ENCODE results near the gene ITFG1. TPM values are rescaled to one million over a fixed set of nuclear protein-coding genes. Genes with fewer than 3 reads are reported as not detected.

Gene ITFG1
- total RNA-seq, 4 donors from 2014 or later: 44.8 to 98.4 (median 65.5) TPM

GRCh38 chr16:47162670-47163420, 298.0 kb downstream of the ITFG1 start:
- TF ChIP-seq, protein P1, sequence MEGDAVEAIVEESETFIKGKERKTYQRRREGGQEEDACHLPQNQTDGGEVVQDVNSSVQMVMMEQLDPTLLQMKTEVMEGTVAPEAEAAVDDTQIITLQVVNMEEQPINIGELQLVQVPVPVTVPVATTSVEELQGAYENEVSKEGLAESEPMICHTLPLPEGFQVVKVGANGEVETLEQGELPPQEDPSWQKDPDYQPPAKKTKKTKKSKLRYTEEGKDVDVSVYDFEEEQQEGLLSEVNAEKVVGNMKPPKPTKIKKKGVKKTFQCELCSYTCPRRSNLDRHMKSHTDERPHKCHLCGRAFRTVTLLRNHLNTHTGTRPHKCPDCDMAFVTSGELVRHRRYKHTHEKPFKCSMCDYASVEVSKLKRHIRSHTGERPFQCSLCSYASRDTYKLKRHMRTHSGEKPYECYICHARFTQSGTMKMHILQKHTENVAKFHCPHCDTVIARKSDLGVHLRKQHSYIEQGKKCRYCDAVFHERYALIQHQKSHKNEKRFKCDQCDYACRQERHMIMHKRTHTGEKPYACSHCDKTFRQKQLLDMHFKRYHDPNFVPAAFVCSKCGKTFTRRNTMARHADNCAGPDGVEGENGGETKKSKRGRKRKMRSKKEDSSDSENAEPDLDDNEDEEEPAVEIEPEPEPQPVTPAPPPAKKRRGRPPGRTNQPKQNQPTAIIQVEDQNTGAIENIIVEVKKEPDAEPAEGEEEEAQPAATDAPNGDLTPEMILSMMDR (IDR thresholded peaks at IDR 0.05; ENCODE audit: low read depth): no peak

GRCh38 chr16:47161464-47161863, 299.4 kb downstream of the ITFG1 start:
- TF ChIP-seq, protein P1 (IDR thresholded peaks at IDR 0.05; ENCODE audit: low read depth): no peak

- TF ChIP-seq, protein P1 (IDR thresholded peaks at IDR 0.05; ENCODE audit: low read depth): no peak
Measured at GRCh38 chr16:47160422-47160821, 300.4 kb downstream of the ITFG1 start.

GRCh38 chr16:47158992-47159391, 301.9 kb downstream of the ITFG1 start:
- TF ChIP-seq, protein P1 (IDR thresholded peaks at IDR 0.05; ENCODE audit: low read depth): no peak

DNA sequence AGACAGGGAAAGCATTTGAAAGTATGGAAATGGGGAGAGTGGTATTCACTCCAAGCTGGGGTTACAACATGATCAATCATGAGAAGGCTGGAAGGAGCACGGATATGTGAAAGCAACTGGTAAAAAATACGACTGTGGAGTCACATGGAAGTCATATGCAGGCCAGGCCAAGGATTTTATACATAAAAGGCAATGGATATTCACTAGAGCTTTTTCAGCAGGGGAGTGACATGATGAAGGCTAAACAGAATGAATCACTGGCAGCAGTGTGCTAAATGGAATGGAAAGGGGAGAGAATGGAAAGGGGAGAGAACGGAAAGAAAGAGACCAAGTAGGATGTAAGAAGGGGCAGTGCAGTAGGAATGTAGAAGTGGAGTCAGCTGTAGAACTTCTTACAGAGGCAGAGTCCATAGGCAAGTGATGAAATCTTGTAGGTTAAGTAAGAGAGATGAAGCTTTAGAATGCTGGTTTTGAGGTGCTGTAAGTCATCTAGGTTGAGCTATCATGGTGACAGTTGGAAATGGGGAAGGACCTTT, 304.1 kb downstream of the ITFG1 start:
- TF ChIP-seq, protein P1 (IDR thresholded peaks at IDR 0.05; ENCODE audit: low read depth): no peak

GRCh38 chr16:47150067-47150466, 310.8 kb downstream of the ITFG1 start:
- TF ChIP-seq, protein P1 (IDR thresholded peaks at IDR 0.05; ENCODE audit: low read depth): no peak

GRCh38 chr16:47144559-47144877, 316.3 kb downstream of the ITFG1 start:
- TF ChIP-seq, protein P1 (IDR thresholded peaks at IDR 0.05; ENCODE audit: low read depth): no peak

Data from subcutaneous adipose tissue (tissue), 4 donors.